ENCODE results near the gene PGF.

GRCh38 chr14:74977164-74977900, 21.9 kb upstream of the PGF start:
- TF ChIP-seq POLR2A (IDR thresholded peaks at IDR 0.05) (no peak), CTCF (IDR thresholded peaks at IDR 0.05) (no peak)
